Measurements from ENCODE around the gene TBCK. TPM values are rescaled to one million over a fixed set of nuclear protein-coding genes. Genes with fewer than 3 reads are reported as not detected.

Gene TBCK
- total RNA-seq, 5 donors from 2014 or later (not counting 1 experiment from before 2014, with no cell fraction given): 43.5 to 49.9 (median 48.1) TPM

DNA sequence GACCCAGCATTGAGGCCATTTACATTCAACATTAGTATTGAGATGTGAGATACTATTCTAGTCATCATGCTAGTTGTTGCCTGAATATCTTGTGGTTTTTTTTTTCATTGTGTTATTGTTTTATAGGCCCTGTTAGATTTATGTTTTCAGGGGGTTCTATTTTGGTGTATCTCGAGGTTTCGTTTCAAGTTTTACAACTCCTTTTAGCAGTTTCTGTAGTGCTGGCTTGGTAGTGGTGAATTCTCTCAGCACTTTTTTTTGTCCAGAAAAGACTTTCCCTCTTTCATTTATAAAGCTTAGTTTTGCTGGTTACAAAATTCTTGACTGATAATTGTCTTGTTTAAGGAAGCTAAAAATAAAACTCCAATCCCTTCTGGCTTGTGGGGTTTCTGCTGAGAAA lies 305.2 kb downstream of the TBCK start:
- Histone ChIP-seq H3K4me1 (ENCODE audit: control insufficient read depth in 1 of 2, extremely low read depth in 1 of 2, insufficient read depth in 2 of 2, low read length in 2 of 2) (no peaks in the 10 kb centered on the region), H3K9me3 (no peaks in the 10 kb centered on the region), H3K36me3 (ENCODE audit: control insufficient read depth in 2 of 2, extremely low read depth in 1 of 2, insufficient read depth in 1 of 2, low read length in 1 of 2) (no peaks in the 10 kb centered on the region), H3K27ac (ENCODE audit: low read length) (no peak overlapping the region), H3K27me3 (replicated peaks in 1 of 2; ENCODE audit: control insufficient read depth in 2 of 2, extremely low read depth in 1 of 2, insufficient read depth in 2 of 2, low read length in 1 of 2) (no peaks in the 10 kb centered on the region), H3K4me3 (ENCODE audit: control insufficient read depth in 1 of 2, extremely low read depth in 1 of 2, low read length in 1 of 2) (no peak overlapping the region)
- Mint-ChIP-seq H3K36me3 (no peaks in the 10 kb centered on the region), H3K9me3 (peaks cover 35 to 49% (median 36%) of the 10 kb centered on the region in 3 donors), H3K27ac (no peak overlapping the region), H3K27me3 (no peaks in the 10 kb centered on the region), H3K4me3 (no peak overlapping the region), H3K4me1 (no peaks in the 10 kb centered on the region)
- no CpG with 5 or more reads among the region's 2 CpGs for WGBS (ENCODE audit: insufficient coverage)
- CTCF ChIA-PET: no interaction called here
- ATAC-seq (replicated peaks in 1 of 4) (no peak), DNase-seq (no peak)
- POLR2A ChIA-PET: no interaction called here

DNA sequence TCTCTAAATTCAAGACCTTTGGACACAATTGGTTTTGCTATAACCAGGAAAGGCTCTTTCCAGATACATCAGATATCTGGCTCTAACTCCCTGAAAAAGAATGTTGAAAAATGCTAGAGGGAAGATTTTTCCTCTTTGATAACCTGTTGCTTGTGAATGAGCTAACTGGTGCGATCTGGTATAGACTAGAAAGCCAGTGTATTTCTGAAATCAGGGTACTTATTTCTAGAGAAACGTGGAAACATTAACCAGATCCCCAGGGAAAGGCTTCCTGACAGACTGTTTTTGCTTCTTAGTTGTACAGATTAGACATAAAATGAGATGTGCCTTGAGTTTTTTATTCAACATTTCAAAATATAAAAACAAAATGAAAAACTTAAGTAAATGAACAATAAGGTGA lies 313.0 kb downstream of the TBCK start:
- no CpG with 5 or more reads among the region's 2 CpGs for WGBS (ENCODE audit: insufficient coverage)
- Histone ChIP-seq H3K27ac (ENCODE audit: low read length) (no peak overlapping the region), H3K9me3 (no peaks in the 10 kb centered on the region), H3K4me1 (ENCODE audit: control insufficient read depth in 1 of 2, extremely low read depth in 1 of 2, insufficient read depth in 2 of 2, low read length in 2 of 2) (no peaks in the 10 kb centered on the region), H3K27me3 (replicated peaks in 1 of 2; ENCODE audit: control insufficient read depth in 2 of 2, extremely low read depth in 1 of 2, insufficient read depth in 2 of 2, low read length in 1 of 2) (no peaks in the 10 kb centered on the region), H3K4me3 (ENCODE audit: control insufficient read depth in 1 of 2, extremely low read depth in 1 of 2, low read length in 1 of 2) (no peak overlapping the region), H3K36me3 (ENCODE audit: control insufficient read depth in 2 of 2, extremely low read depth in 1 of 2, insufficient read depth in 1 of 2, low read length in 1 of 2) (no peaks in the 10 kb centered on the region)
- H3K4me3 Mint-ChIP-seq: no peak overlapping the region
- no peaks in the 10 kb centered on the region for H3K36me3 Mint-ChIP-seq
- ChIA-PET CTCF (no interaction called here), POLR2A (no interaction called here)
- H3K27ac Mint-ChIP-seq: no peak overlapping the region
- peaks cover 0 to 8% (median 0%) of the 10 kb centered on the region in 3 donors for H3K9me3 Mint-ChIP-seq
- no peak for ATAC-seq (replicated peaks in 1 of 4)
- H3K4me1 Mint-ChIP-seq: no peaks in the 10 kb centered on the region
- H3K27me3 Mint-ChIP-seq: no peaks in the 10 kb centered on the region
- DNase-seq: no peak

DNA sequence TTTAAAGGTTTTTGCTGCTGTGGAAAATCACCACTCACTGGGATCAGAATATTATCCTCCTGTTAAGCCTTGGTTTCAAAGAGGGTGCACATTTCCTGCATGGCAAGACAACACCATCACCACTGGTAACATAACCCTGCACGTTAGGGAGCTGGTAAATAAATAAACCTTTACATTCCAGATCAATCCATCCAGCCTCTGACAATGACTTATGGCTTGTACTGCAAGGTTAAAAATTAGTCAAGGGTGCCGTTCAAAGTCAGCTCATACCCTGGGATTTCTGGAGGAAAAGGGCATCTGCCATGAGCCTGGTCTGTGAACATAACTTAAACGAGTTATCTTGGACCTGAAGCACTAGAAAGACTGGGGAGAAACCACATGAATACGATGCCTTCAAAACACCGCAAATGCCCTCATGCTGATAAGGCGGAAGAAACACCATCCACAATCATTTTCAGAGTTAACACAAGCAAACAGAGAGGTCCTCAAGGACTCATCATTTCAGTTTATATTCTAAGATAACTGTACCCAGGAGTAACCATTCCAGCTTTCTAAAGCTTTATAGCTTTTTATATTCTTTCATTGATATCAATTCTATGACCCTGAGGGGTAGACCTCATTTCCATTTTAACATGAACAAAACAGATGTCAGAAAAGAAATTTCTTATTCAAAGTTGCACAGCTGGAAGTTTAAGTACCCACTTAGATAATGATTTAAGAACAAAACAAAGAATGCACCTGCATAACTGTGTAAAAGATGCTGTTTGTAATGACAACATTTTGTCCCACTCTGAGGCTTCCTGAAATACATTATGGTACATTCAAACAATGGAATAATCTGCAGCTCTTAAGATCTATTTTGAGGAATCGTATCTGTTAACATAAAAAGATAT lies 317.6 kb downstream of the TBCK start:
- CTCF ChIA-PET: no interaction called here
- Histone ChIP-seq H3K27ac (ENCODE audit: low read length) (no peak overlapping the region), H3K9me3 (no peaks in the 10 kb centered on the region), H3K4me1 (ENCODE audit: control insufficient read depth in 1 of 2, extremely low read depth in 1 of 2, insufficient read depth in 2 of 2, low read length in 2 of 2) (no peaks in the 10 kb centered on the region), H3K36me3 (ENCODE audit: control insufficient read depth in 2 of 2, extremely low read depth in 1 of 2, insufficient read depth in 1 of 2, low read length in 1 of 2) (no peaks in the 10 kb centered on the region), H3K27me3 (replicated peaks in 1 of 2; ENCODE audit: control insufficient read depth in 2 of 2, extremely low read depth in 1 of 2, insufficient read depth in 2 of 2, low read length in 1 of 2) (no peaks in the 10 kb centered on the region), H3K4me3 (ENCODE audit: control insufficient read depth in 1 of 2, extremely low read depth in 1 of 2, low read length in 1 of 2) (no peak overlapping the region)
- H3K4me3 Mint-ChIP-seq: no peak overlapping the region
- peaks cover 0 to 4% (median 3%) of the 10 kb centered on the region in 3 donors for H3K9me3 Mint-ChIP-seq
- no peak for ATAC-seq (replicated peaks in 1 of 4)
- no peaks in the 10 kb centered on the region for H3K4me1 Mint-ChIP-seq
- POLR2A ChIA-PET: no interaction called here
- 71% methylated on average over 3 of the region's 7 CpGs for WGBS (ENCODE audit: insufficient coverage)
- no peaks in the 10 kb centered on the region for H3K36me3 Mint-ChIP-seq
- no peak overlapping the region for H3K27ac Mint-ChIP-seq
- no peak for DNase-seq
- H3K27me3 Mint-ChIP-seq: peaks cover 0 to 3% of the 10 kb centered on the region in 2 donors

DNA sequence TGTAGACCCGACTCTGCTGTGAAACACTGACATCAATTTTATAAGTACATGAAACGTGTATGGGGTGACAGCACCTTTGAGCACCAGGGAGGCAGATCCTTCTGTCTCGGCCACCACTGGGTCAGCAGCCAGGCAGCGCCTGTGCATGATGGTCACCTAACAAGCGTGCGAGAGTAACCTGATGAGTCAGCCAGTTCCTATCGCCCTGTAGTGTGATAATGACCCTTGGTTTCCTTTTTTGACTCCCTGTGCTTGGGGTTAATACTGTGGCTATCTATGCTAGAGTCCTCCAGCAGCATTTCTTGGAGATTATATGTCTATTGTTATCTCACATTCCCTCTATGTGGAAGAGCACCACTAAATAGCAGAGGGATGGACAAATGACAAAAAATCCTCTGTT lies 319.2 kb downstream of the TBCK start:
- H3K36me3 Mint-ChIP-seq: no peaks in the 10 kb centered on the region
- POLR2A ChIA-PET: no interaction called here
- H3K27me3 Mint-ChIP-seq: peaks cover 0 to 3% of the 10 kb centered on the region in 2 donors
- H3K9me3 Mint-ChIP-seq: peaks cover 0 to 4% (median 3%) of the 10 kb centered on the region in 3 donors
- H3K4me1 Mint-ChIP-seq: no peaks in the 10 kb centered on the region
- H3K27ac ChIP-seq (ENCODE audit: low read length): no peak overlapping the region
- H3K4me3 ChIP-seq (ENCODE audit: control insufficient read depth in 1 of 2, extremely low read depth in 1 of 2, low read length in 1 of 2): no peak overlapping the region
- H3K4me3 Mint-ChIP-seq: no peak overlapping the region
- no peaks in the 10 kb centered on the region for H3K27me3 ChIP-seq (replicated peaks in 1 of 2; ENCODE audit: control insufficient read depth in 2 of 2, extremely low read depth in 1 of 2, insufficient read depth in 2 of 2, low read length in 1 of 2)
- CTCF ChIA-PET: no interaction called here
- H3K4me1 ChIP-seq (ENCODE audit: control insufficient read depth in 1 of 2, extremely low read depth in 1 of 2, insufficient read depth in 2 of 2, low read length in 2 of 2): no peaks in the 10 kb centered on the region
- ATAC-seq (replicated peaks in 1 of 4): no peak
- no peaks in the 10 kb centered on the region for H3K36me3 ChIP-seq (ENCODE audit: control insufficient read depth in 2 of 2, extremely low read depth in 1 of 2, insufficient read depth in 1 of 2, low read length in 1 of 2)
- H3K9me3 ChIP-seq: no peaks in the 10 kb centered on the region
- no peak overlapping the region for H3K27ac Mint-ChIP-seq
- no peak for DNase-seq
- 92% methylated on average over 4 of the region's 7 CpGs for WGBS (ENCODE audit: insufficient coverage)

GRCh38 chr4:105994841-105995501 lies 321.0 kb downstream of the TBCK start:
- Histone ChIP-seq H3K9me3 (no peaks in the 10 kb centered on the region), H3K27ac (ENCODE audit: low read length) (no peak overlapping the region), H3K4me3 (ENCODE audit: control insufficient read depth in 1 of 2, extremely low read depth in 1 of 2, low read length in 1 of 2) (no peak overlapping the region), H3K4me1 (ENCODE audit: control insufficient read depth in 1 of 2, extremely low read depth in 1 of 2, insufficient read depth in 2 of 2, low read length in 2 of 2) (no peaks in the 10 kb centered on the region), H3K27me3 (replicated peaks in 1 of 2; ENCODE audit: control insufficient read depth in 2 of 2, extremely low read depth in 1 of 2, insufficient read depth in 2 of 2, low read length in 1 of 2) (no peaks in the 10 kb centered on the region), H3K36me3 (ENCODE audit: control insufficient read depth in 2 of 2, extremely low read depth in 1 of 2, insufficient read depth in 1 of 2, low read length in 1 of 2) (no peaks in the 10 kb centered on the region)
- 89% methylated on average over 3 of the region's 5 CpGs for WGBS (ENCODE audit: insufficient coverage)
- Mint-ChIP-seq H3K36me3 (no peaks in the 10 kb centered on the region), H3K9me3 (peaks cover 0 to 4% (median 3%) of the 10 kb centered on the region in 3 donors), H3K27me3 (peaks cover 0 to 3% of the 10 kb centered on the region in 2 donors), H3K4me3 (no peak overlapping the region), H3K4me1 (no peaks in the 10 kb centered on the region), H3K27ac (no peak overlapping the region)
- CTCF ChIA-PET: no interaction called here
- ATAC-seq (replicated peaks in 1 of 4): no peak
- POLR2A ChIA-PET: no interaction called here
- DNase-seq: no peak

DNA sequence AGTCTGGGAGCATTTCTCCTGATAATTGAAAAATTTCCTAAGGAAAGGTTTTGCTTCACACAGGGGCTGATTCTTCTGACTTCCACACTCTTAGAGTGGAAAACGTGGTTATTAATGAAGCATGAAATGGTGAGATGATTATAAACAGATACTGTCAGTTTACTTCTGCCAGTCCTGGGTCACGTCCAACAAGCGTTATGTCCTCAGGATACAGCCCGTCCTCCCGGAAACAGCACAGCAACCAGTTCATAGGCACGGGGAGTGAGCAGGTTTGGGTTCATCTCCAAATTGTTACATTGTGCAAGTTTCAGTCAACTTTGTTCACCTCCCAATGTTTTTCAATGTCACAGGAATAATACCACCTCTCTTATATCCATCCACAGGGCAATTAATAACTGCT lies 321.9 kb downstream of the TBCK start:
- H3K4me3 Mint-ChIP-seq: no peak overlapping the region
- Histone ChIP-seq H3K27ac (ENCODE audit: low read length) (no peak overlapping the region), H3K27me3 (replicated peaks in 1 of 2; ENCODE audit: control insufficient read depth in 2 of 2, extremely low read depth in 1 of 2, insufficient read depth in 2 of 2, low read length in 1 of 2) (no peaks in the 10 kb centered on the region), H3K9me3 (no peaks in the 10 kb centered on the region), H3K36me3 (ENCODE audit: control insufficient read depth in 2 of 2, extremely low read depth in 1 of 2, insufficient read depth in 1 of 2, low read length in 1 of 2) (no peaks in the 10 kb centered on the region), H3K4me1 (ENCODE audit: control insufficient read depth in 1 of 2, extremely low read depth in 1 of 2, insufficient read depth in 2 of 2, low read length in 2 of 2) (no peaks in the 10 kb centered on the region), H3K4me3 (ENCODE audit: control insufficient read depth in 1 of 2, extremely low read depth in 1 of 2, low read length in 1 of 2) (no peak overlapping the region)
- H3K9me3 Mint-ChIP-seq: peaks cover under 1 to 4% (median 3%) of the 10 kb centered on the region in 3 donors
- 68% methylated on average over 5 of the region's 6 CpGs for WGBS (ENCODE audit: insufficient coverage)
- peaks cover 0 to 3% of the 10 kb centered on the region in 2 donors for H3K27me3 Mint-ChIP-seq
- H3K4me1 Mint-ChIP-seq: no peaks in the 10 kb centered on the region
- DNase-seq: no peak
- no peak for ATAC-seq (replicated peaks in 1 of 4)
- H3K27ac Mint-ChIP-seq: no peak overlapping the region
- ChIA-PET POLR2A (no interaction called here), CTCF (no interaction called here)
- no peaks in the 10 kb centered on the region for H3K36me3 Mint-ChIP-seq
